ENCODE results near the gene HOXA5.

DNA sequence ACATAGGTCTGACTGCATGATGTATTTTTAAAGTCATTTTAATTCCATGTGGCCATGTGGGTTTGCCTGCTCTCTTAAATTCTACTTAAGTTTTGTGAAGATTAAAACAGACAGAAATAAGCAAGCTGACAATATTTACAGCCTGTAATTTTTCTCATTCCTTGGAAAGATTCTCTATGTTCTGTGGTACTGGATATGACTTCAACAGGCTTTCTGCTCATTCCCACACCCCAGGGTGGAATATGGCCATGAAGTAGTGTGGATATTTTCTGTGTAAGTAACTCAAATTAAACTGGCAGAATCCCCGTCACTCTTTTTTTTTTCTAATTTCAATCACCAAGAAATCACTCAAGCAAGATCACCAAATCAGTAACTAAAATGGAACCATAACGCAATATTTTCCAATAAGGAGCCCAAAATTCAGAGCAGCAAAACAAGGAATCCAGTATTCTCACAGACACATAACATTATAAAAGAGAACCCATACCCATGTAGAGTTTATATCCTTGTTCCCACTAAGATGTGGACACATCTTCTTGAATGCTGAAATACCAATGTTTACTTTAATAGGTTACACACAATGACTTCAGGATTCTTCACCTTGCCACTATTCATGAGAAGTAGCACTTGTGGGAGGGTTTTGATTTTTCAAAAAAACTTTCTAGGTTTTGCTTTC lies 5.7 kb downstream of the HOXA5 start:
- TF ChIP-seq CTCF (IDR thresholded peaks at IDR 0.05; ENCODE audit: control extremely low read depth in 1 of 3, insufficient read depth in 1 of 3, low read depth in 1 of 3, low read length in 3 of 3): no peak
- no peak for TF ChIP-seq SUZ12 (IDR thresholded peaks at IDR 0.05; ENCODE audit: low read length)
- no peak for TF ChIP-seq EZH2 (IDR thresholded peaks at IDR 0.05; ENCODE audit: low read depth, low read length, severe bottlenecking)
- no peak for TF ChIP-seq RFX5 (IDR thresholded peaks at IDR 0.05; ENCODE audit: borderline replicate concordance, low read depth, low read length)
- no peak for TF ChIP-seq FOSL1 (IDR thresholded peaks at IDR 0.05; ENCODE audit: insufficient read depth, low read depth, low read length)
- TF ChIP-seq SAP30 (IDR thresholded peaks at IDR 0.05; ENCODE audit: insufficient read depth, insufficient replicate concordance, low read length): no peak
- no peak for TF ChIP-seq CTBP2 (IDR thresholded peaks at IDR 0.05; ENCODE audit: borderline replicate concordance, insufficient read depth, insufficient read length, low read length)
- no peak for TF ChIP-seq POLR2A (IDR thresholded peaks at IDR 0.05; ENCODE audit: control extremely low read depth in 1 of 2, low read depth in 2 of 2, low read length in 2 of 2)
- no peak for TF ChIP-seq TCF12 (IDR thresholded peaks at IDR 0.05; ENCODE audit: low read depth, low read length)
- no peak for TF ChIP-seq CHD1 (IDR thresholded peaks at IDR 0.05; ENCODE audit: low read depth, low read length)
